Right atrium auricular region (tissue), 2 donors: ENCODE measurements around the gene TNFRSF19. TPM values are rescaled to one million over a fixed set of nuclear protein-coding genes. Genes with fewer than 3 reads are reported as not detected.

Experiments used
- DNase-seq: peaks from one replicate; pipeline ENCODE4 v3.0.0-alpha.2; 2019; ENCODE audit warnings: low spot score
- H3K27ac ChIP-seq, 2 donors: fragments of 200-600 bp; sonication (generic); 1 replicate in 1 of 2; 2 replicates in 1 of 2; pipeline ENCODE4 v1.5.1; 2016 to 2019
- H3K27me3 ChIP-seq, 2 donors: fragments of 200-600 bp; sonication (generic); one replicate each; pipeline versions ENCODE4 v1.5.1 to v1.6.0; 2017 to 2019
- H3K36me3 ChIP-seq: fragments of 200-600 bp; sonication (generic); one replicate; pipeline ENCODE4 v1.5.1; 2016
- H3K4me1 ChIP-seq, 2 donors: fragments of 200-600 bp; sonication (generic); one replicate each; pipeline versions ENCODE4 v1.5.1 to v1.6.0; 2017 to 2019
- H3K4me3 ChIP-seq, 2 donors: fragments of 200-600 bp; sonication (generic); 1 replicate in 1 of 2; 2 replicates in 1 of 2; pipeline ENCODE4 v1.5.1; 2017 to 2019; ENCODE audit warnings: mild to moderate bottlenecking in 1 of 2, moderate library complexity in 1 of 2
- H3K9me3 ChIP-seq, 2 donors: fragments of 200-600 bp; sonication (generic); one replicate each; pipeline ENCODE4 v1.5.1; 2019
- total RNA-seq, 2 donors: library from RNA; depleted of rRNA; stranded (reverse); fragments of >200 nt; gene quantifications; one replicate each; pipeline ENCODE4 v1.1.0, GENCODE V29; 2016
- TF ChIP-seq, protein P1 (sequence below), 2 donors: fragments of 200-600 bp; sonication (generic); IDR thresholded peaks; one replicate each; pipeline ENCODE4 v1.5.1; 2019; ENCODE audit warnings: antibody characterized with exemption in 2 of 2

The TNFRSF19 gene
- total RNA-seq, 2 donors from 2014 or later, result 32.2 to 38.5 TPM

- Histone ChIP-seq H3K4me3 (no peak overlapping the region), H3K27ac (no peak overlapping the region), H3K9me3 (peaks cover 0 to 7% of the 10 kb centered on the region in 2 donors), H3K27me3 (no peaks in the 10 kb centered on the region), H3K4me1 (no peaks in the 10 kb centered on the region), H3K36me3 (no peaks in the 10 kb centered on the region)
- TF ChIP-seq, protein P1, sequence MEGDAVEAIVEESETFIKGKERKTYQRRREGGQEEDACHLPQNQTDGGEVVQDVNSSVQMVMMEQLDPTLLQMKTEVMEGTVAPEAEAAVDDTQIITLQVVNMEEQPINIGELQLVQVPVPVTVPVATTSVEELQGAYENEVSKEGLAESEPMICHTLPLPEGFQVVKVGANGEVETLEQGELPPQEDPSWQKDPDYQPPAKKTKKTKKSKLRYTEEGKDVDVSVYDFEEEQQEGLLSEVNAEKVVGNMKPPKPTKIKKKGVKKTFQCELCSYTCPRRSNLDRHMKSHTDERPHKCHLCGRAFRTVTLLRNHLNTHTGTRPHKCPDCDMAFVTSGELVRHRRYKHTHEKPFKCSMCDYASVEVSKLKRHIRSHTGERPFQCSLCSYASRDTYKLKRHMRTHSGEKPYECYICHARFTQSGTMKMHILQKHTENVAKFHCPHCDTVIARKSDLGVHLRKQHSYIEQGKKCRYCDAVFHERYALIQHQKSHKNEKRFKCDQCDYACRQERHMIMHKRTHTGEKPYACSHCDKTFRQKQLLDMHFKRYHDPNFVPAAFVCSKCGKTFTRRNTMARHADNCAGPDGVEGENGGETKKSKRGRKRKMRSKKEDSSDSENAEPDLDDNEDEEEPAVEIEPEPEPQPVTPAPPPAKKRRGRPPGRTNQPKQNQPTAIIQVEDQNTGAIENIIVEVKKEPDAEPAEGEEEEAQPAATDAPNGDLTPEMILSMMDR (IDR thresholded peaks at IDR 0.05), result no peak
- DNase-seq, result no peak
These were observed 114.4 kb downstream of the TNFRSF19 start for GRCh38 chr13:23684647-23685046.

DNA sequence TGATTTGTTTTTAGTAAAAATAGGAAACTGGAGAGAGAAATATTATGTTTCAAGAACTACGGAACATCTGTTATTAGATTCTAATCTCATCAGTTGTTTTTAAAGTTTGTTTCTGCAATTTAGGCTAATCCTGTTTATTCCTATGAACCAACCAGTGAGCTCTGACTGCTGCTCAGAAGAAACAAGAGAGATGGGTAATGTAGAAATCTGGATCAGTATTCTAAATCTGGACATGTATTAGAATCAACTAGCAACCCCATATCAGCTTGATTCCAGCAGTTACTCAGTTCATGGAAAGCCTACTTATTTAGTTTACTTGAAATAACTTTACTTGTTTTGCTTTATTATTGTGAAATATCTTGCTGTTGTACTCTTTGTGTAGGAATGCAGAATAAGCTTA is 115.2 kb downstream of the TNFRSF19 start:
- Histone ChIP-seq H3K27me3 (no peaks in the 10 kb centered on the region), H3K9me3 (peaks cover 0 to 7% of the 10 kb centered on the region in 2 donors), H3K4me1 (no peaks in the 10 kb centered on the region), H3K4me3 (no peak overlapping the region), H3K36me3 (no peaks in the 10 kb centered on the region), H3K27ac (no peak overlapping the region)
- TF ChIP-seq, protein P1 (IDR thresholded peaks at IDR 0.05), result no peak
- DNase-seq, result no peak

- Histone ChIP-seq H3K9me3 (peaks cover 0 to 7% of the 10 kb centered on the region in 2 donors), H3K27me3 (no peaks in the 10 kb centered on the region), H3K27ac (no peak overlapping the region), H3K4me1 (no peaks in the 10 kb centered on the region), H3K4me3 (no peak overlapping the region), H3K36me3 (no peaks in the 10 kb centered on the region)
- no peak for DNase-seq
- TF ChIP-seq, protein P1 (IDR thresholded peaks at IDR 0.05), result no peak
These were observed 116.7 kb downstream of the TNFRSF19 start for GRCh38 chr13:23686948-23687347.

GRCh38 chr13:23687614-23688013 is 117.4 kb downstream of the TNFRSF19 start:
- Histone ChIP-seq H3K4me3 (no peak overlapping the region), H3K4me1 (no peaks in the 10 kb centered on the region), H3K9me3 (peaks cover 0 to 7% of the 10 kb centered on the region in 2 donors), H3K27ac (no peak overlapping the region), H3K36me3 (no peaks in the 10 kb centered on the region), H3K27me3 (no peaks in the 10 kb centered on the region)
- no peak for DNase-seq
- TF ChIP-seq, protein P1 (IDR thresholded peaks at IDR 0.05), result no peak

GRCh38 chr13:23688336-23688735 is 118.1 kb downstream of the TNFRSF19 start:
- Histone ChIP-seq H3K27ac (no peak overlapping the region), H3K36me3 (no peaks in the 10 kb centered on the region)

GRCh38 chr13:23690668-23691067 is 120.5 kb downstream of the TNFRSF19 start:
- H3K27me3 ChIP-seq, result no peaks in the 10 kb centered on the region

More at GRCh38 chr13:23688336-23688735, 118.1 kb downstream of the TNFRSF19 start:
- Histone ChIP-seq H3K4me1 (no peaks in the 10 kb centered on the region), H3K4me3 (no peak overlapping the region), H3K9me3 (peaks cover 0 to 7% of the 10 kb centered on the region in 2 donors), H3K27me3 (no peaks in the 10 kb centered on the region)
- DNase-seq, result no peak
- TF ChIP-seq, protein P1 (IDR thresholded peaks at IDR 0.05), result no peak

More at GRCh38 chr13:23690668-23691067, 120.5 kb downstream of the TNFRSF19 start:
- H3K9me3 ChIP-seq, result no peaks in the 10 kb centered on the region
- H3K4me3 ChIP-seq, result no peak overlapping the region
- TF ChIP-seq, protein P1 (IDR thresholded peaks at IDR 0.05), result no peak
- H3K4me1 ChIP-seq, result peaks cover 0 to 4% of the 10 kb centered on the region in 2 donors
- DNase-seq, result no peak
- no peaks in the 10 kb centered on the region for H3K36me3 ChIP-seq
- no peak overlapping the region for H3K27ac ChIP-seq
